H1 (cell line): ENCODE measurements around the gene KRT84.

Experiments
- EZH2 ChIP-seq: fragments of 200-600 bp; sonication (generic); IDR thresholded peaks from 2 replicates; pipeline ENCODE4 v1.7.1; 2012; ENCODE audit warnings: low read depth, mild to moderate bottlenecking, moderate library complexity, low read length, inconsistent platforms; ENCODE audit not compliant: severe bottlenecking
- GABPA ChIP-seq: IDR thresholded peaks from 2 replicates; pipeline ENCODE4 v1.6.1; 2011; ENCODE audit warnings: mild to moderate bottlenecking, low read length, moderate library complexity, borderline replicate concordance; ENCODE audit not compliant: insufficient read depth
- JUN ChIP-seq: IDR thresholded peaks from 2 replicates; pipeline ENCODE4 v1.6.1; 2011; ENCODE audit warnings: low read depth, mild to moderate bottlenecking, improper control_type of control experiment, low read length
- POLR2A ChIP-seq, 2 experiments: IDR thresholded peaks; 1 replicate in 1 of 2; 2 replicates in 1 of 2; pipeline ENCODE4 v1.6.1; 2011; ENCODE audit warnings: low read depth in 2 of 2, low read length in 2 of 2, mild to moderate bottlenecking in 2 of 2; ENCODE audit errors: control extremely low read depth in 1 of 2
- TAF1 ChIP-seq: IDR thresholded peaks from 2 replicates; pipeline ENCODE4 v1.6.1; 2011; ENCODE audit warnings: mild to moderate bottlenecking, low read depth, low read length
- TF ChIP-seq, protein P1 (sequence below), 3 experiments: IDR thresholded peaks; 1 replicate in 2 of 3; 2 replicates in 1 of 3; pipeline versions ENCODE4 v1.5.1 to v1.6.1; 2011; ENCODE audit warnings: low read length in 3 of 3, mild to moderate bottlenecking in 3 of 3, inconsistent platforms in 2 of 3, low read depth in 1 of 3, moderate library complexity in 1 of 3; ENCODE audit not compliant: insufficient read depth in 1 of 3; ENCODE audit errors: control extremely low read depth in 1 of 3

DNA sequence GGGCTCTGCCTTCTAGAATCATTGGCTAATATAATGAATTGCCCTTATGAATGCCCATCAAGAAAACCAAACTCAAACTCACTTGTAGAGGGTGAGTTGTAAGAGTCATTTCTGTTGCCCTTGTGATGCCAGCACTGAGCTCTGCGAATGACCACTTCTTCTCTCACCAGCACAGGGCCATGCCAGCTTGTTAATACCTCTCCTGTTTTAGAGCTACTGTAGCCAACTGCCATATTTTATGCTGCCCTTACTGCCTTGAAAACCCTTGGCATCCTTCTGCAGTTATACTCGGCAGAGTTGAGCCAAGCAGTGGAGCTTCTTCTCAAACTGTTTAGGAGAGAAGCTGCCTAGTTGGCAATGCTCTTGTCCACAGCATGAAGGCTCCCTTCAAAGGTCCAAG is 40.6 kb upstream of the KRT84 start:
- TF ChIP-seq TAF1: no peak
- no peak for TF ChIP-seq GABPA
- no peak for TF ChIP-seq POLR2A (IDR thresholded peaks at IDR 0.05; ENCODE audit: control extremely low read depth in 1 of 2, low read depth in 2 of 2, low read length in 2 of 2)
- TF ChIP-seq, protein P1, sequence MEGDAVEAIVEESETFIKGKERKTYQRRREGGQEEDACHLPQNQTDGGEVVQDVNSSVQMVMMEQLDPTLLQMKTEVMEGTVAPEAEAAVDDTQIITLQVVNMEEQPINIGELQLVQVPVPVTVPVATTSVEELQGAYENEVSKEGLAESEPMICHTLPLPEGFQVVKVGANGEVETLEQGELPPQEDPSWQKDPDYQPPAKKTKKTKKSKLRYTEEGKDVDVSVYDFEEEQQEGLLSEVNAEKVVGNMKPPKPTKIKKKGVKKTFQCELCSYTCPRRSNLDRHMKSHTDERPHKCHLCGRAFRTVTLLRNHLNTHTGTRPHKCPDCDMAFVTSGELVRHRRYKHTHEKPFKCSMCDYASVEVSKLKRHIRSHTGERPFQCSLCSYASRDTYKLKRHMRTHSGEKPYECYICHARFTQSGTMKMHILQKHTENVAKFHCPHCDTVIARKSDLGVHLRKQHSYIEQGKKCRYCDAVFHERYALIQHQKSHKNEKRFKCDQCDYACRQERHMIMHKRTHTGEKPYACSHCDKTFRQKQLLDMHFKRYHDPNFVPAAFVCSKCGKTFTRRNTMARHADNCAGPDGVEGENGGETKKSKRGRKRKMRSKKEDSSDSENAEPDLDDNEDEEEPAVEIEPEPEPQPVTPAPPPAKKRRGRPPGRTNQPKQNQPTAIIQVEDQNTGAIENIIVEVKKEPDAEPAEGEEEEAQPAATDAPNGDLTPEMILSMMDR (IDR thresholded peaks at IDR 0.05; ENCODE audit: control extremely low read depth in 1 of 3, insufficient read depth in 1 of 3, low read depth in 1 of 3, low read length in 3 of 3): no peak
- TF ChIP-seq JUN: no peak
- TF ChIP-seq EZH2: no peak
